ENCODE measurements around the gene PANK1. TPM values are rescaled to one million over a fixed set of nuclear protein-coding genes. Genes with fewer than 3 reads are reported as not detected.

The PANK1 gene
- total and polyA plus RNA-seq, 9 of the 15 experiments (the other 6 are each of a cell fraction or from before 2014, with no cell fraction given), result 1.7 to 10.7 (median 6.5) TPM

DNA sequence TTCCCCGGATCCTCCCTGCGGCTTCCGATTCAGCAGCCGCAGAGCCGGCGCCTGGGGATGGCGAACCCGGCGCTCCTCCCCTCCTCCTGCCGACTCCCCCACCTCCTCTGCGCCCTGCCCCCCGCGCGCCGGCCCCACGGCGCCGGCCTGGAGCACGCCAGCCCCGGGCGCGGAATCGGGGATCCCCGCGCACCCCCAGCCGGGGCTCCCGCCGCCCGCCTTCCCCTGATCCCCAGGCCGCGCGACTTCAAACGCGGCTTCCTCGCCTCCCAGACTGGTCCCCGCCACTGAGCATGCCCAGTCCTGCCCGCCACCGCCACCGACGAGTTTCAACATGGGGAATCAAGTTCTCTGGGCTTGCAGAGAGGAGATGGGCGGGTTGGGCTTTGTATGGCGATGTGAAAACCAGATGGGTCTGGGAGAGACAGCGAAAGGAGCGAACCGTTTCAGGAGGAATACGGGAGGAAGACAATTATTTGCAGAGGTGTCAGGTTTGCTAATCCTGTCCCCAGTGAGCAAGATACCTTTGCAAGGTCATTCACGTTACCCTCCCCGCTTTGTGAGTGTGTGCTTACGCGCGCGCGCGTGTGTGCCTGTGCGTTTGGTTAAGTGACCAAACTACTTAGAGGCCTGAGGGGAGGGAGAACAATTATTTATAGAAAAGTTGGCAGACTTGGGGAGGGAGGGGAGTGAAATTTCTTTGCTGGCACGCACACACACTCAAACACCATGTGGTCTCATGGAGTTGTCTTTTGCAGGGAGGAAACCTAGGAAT lies at the start of gene PANK1 (continued):
- TF ChIP-seq ZNF316 (IDR thresholded peaks at IDR 0.05) (no peak), ZBTB7A (IDR thresholded peaks at IDR 0.05; ENCODE audit: borderline replicate concordance, control insufficient read depth, low read depth, low read length) (no peak; the same call in 1 of the 2 replicates), CHCHD3 (CRISPR knock-in tag; IDR thresholded peaks at IDR 0.05) (no peak), TBL1XR1 (IDR thresholded peaks at IDR 0.05; ENCODE audit: low read length in 2 of 2) (no peak), ZNF224 (CRISPR knock-in tag; IDR thresholded peaks at IDR 0.05) (no peak), HDAC2 (IDR thresholded peaks at IDR 0.05) (no peak; the same call in none of the 2 replicates), FUS (optimal IDR thresholded peaks at IDR 0.05; ENCODE audit: low read depth, low read length) (no peak), KDM5B (IDR thresholded peaks at IDR 0.05; ENCODE audit: insufficient replicate concordance, low read depth, low read length) (peak; percentile 41), HNRNPH1 (optimal IDR thresholded peaks at IDR 0.05; ENCODE audit: low read depth, low read length) (no peak), OTX1 (CRISPR knock-in tag; IDR thresholded peaks at IDR 0.05) (no peak), MCM3 (IDR thresholded peaks at IDR 0.05) (no peak), CGGBP1 (CRISPR knock-in tag; IDR thresholded peaks at IDR 0.05) (no peak), PTRF (tag; IDR thresholded peaks at IDR 0.05) (no peak), ARHGAP35 (IDR thresholded peaks at IDR 0.05; ENCODE audit: partially characterized antibody) (no peak), PCBP1 (IDR thresholded peaks at IDR 0.05; ENCODE audit: low read depth, low read length, poor library complexity, severe bottlenecking) (no peak), STAG1 (CRISPR knock-in tag; IDR thresholded peaks at IDR 0.05; ENCODE audit: borderline replicate concordance) (no peak), TEAD1 (CRISPR knock-in tag; IDR thresholded peaks at IDR 0.05) (no peak), ZNF212 (CRISPR knock-in tag; IDR thresholded peaks at IDR 0.05) (no peak), ZNF174 (CRISPR knock-in tag; IDR thresholded peaks at IDR 0.05) (no peak), EP400 (IDR thresholded peaks at IDR 0.05) (peak; percentile 65; the same call in 1 of the 2 replicates), ETV5 (CRISPR knock-in tag; IDR thresholded peaks at IDR 0.05; ENCODE audit: low read depth) (no peak), GMEB1 (CRISPR knock-in tag; IDR thresholded peaks at IDR 0.05) (no peak), PHF8 (IDR thresholded peaks at IDR 0.05; ENCODE audit: borderline replicate concordance, low read length) (peak; percentile 43; the same call in 1 of the 2 replicates), CCNT2 (IDR thresholded peaks at IDR 0.05; ENCODE audit: borderline replicate concordance, extremely low read depth, insufficient read length, low read depth, low read length) (peak; percentile 9), POLR3G (IDR thresholded peaks at IDR 0.05; ENCODE audit: extremely low read depth, insufficient read length, insufficient replicate concordance) (no peak)
- TF ChIP-seq, protein P1, sequence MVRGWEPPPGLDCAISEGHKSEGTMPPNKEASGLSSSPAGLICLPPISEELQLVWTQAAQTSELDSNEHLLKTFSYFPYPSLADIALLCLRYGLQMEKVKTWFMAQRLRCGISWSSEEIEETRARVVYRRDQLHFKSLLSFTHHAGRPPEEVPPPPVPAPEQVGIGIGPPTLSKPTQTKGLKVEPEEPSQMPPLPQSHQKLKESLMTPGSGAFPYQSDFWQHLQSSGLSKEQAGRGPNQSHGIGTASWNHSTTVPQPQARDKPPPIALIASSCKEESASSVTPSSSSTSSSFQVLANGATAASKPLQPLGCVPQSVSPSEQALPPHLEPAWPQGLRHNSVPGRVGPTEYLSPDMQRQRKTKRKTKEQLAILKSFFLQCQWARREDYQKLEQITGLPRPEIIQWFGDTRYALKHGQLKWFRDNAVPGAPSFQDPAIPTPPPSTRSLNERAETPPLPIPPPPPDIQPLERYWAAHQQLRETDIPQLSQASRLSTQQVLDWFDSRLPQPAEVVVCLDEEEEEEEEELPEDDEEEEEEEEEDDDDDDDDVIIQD (CRISPR knock-in tag; IDR thresholded peaks at IDR 0.05), result no peak
